Measurements from ENCODE around the gene TRMT10A. TPM values are rescaled to one million over a fixed set of nuclear protein-coding genes. Genes with fewer than 3 reads are reported as not detected.

Gene TRMT10A
- total and polyA plus RNA-seq, 2 of the 13 experiments (the other 11 are each of a cell fraction or from before 2014, with no cell fraction given): 3.9 to 12.6 TPM

- peak; percentile 40 for ATAC-seq
- Histone ChIP-seq H3K9ac (ENCODE audit: insufficient read depth, low read depth, low read length) (0 out of 2 replicates have a peak overlapping the region, but pooled peaks have one; percentile 4), H3K27me3 (ENCODE audit: control insufficient read depth in 1 of 2, insufficient read depth in 2 of 2, low read length in 2 of 2) (no peaks in the 10 kb centered on the region), H3K4me1 (ENCODE audit: insufficient read depth, low read length) (peaks cover 53% of the 10 kb centered on the region), H3K4me3 (replicated peaks in 1 of 3; ENCODE audit: insufficient read depth in 1 of 3, low read depth in 2 of 3, low read length in 3 of 3) (peak overlapping the region in 2 of 3 experiments; percentile 72 to 96; a peak in 2 of 6 replicates), H3K27ac (ENCODE audit: extremely low read length, insufficient read depth, low read length) (peak overlapping the region; percentile 87), H3K4me2 (ENCODE audit: low read depth, low read length) (peak overlapping the region; percentile 65), H3K9me3 (ENCODE audit: low read length) (no peaks in the 10 kb centered on the region), H4K20me1 (ENCODE audit: insufficient read depth, low read length) (no peaks in the 10 kb centered on the region), H3K36me3 (replicated peaks in 1 of 2; ENCODE audit: control insufficient read depth in 1 of 2, insufficient read depth in 2 of 2, low read length in 2 of 2) (no peaks in the 10 kb centered on the region), H3K79me2 (ENCODE audit: insufficient read depth, low read length) (peaks cover 37% of the 10 kb centered on the region), H2AFZ (ENCODE audit: low read length) (no peak overlapping the region)
- TF ChIP-seq MYC (CRISPR knock-in tag; IDR thresholded peaks at IDR 0.05; ENCODE audit: borderline replicate concordance) (no peak), ZNF629 (CRISPR knock-in tag; conservative IDR thresholded peaks at IDR 0.05) (no peak)
- POLR2A ChIA-PET: interaction anchor here (1.0 to 3.9 kb wide), 2 partner anchors 11 to 373 kb away, joined by 4 to 44 read pairs; partner anchors contain the start of genes DNAJB14 and TRMT10A
- CTCF ChIA-PET (ENCODE audit: low intra/inter-chr PET ratio, low total read pairs): no interaction called here
- intact Hi-C loops (cut with micrococcal nuclease; ENCODE audit: unreplicated experiment) (loop anchor here (1.0 kb wide), 1 partner anchor 10 kb away; the partner anchor contains the start of gene TRMT10A), in situ Hi-C loops (cut with HindIII; ENCODE audit: extremely low pct_ligation_motif_present, low pct_unique_long_range_greater_than_20kb) (no loop called here)
- no peak for FAIRE-seq
- whole genome bisulfite sequencing (ENCODE audit: low lambda C conversion rate): 73% methylated on average over 1 of the region's 1 CpG
- no peak for DNase-seq (ENCODE audit: low spot score)
- no TSS peak for BruUV-seq (replicated peaks)
These were observed 10.0 kb upstream of the TRMT10A start for GRCh38 chr4:99573735-99574368.

- ChIA-PET CTCF (ENCODE audit: low intra/inter-chr PET ratio, low total read pairs) (no interaction called here), POLR2A (interaction anchor here (0.7 to 3.9 kb wide), 2 partner anchors 9 to 378 kb away, joined by 3 to 44 read pairs; partner anchors contain the start of genes H2AZ1 and TRMT10A)
- peak overlapping the region; percentile 87 for H3K27ac ChIP-seq (ENCODE audit: extremely low read length, insufficient read depth, low read length)
- TF ChIP-seq HDAC6 (IDR thresholded peaks at IDR 0.05; ENCODE audit: low read depth, low read length): no peak
- TF ChIP-seq ZNF263 (CRISPR knock-in tag; IDR thresholded peaks at IDR 0.05): no peak
- no peak for TF ChIP-seq ZBTB21 (CRISPR knock-in tag; IDR thresholded peaks at IDR 0.05)
- TF ChIP-seq NFE2L1 (CRISPR knock-in tag; IDR thresholded peaks at IDR 0.05; ENCODE audit: borderline replicate concordance): no peak
- 0 out of 2 replicates have a peak, but pooled peaks have one; percentile 11 for TF ChIP-seq FOXA3 (CRISPR knock-in tag; IDR thresholded peaks at IDR 0.05)
- no peak for TF ChIP-seq RBAK (CRISPR knock-in tag; IDR thresholded peaks at IDR 0.05)
- no peak for TF ChIP-seq DBP (CRISPR knock-in tag; IDR thresholded peaks at IDR 0.05; ENCODE audit: not compliant biosample characterization)
- TF ChIP-seq PLRG1 (conservative IDR thresholded peaks at IDR 0.05): no peak
- no peak for TF ChIP-seq ATF6 (CRISPR knock-in tag; conservative IDR thresholded peaks at IDR 0.05)
- no peak for TF ChIP-seq FOXA1 (IDR thresholded peaks at IDR 0.05)
- TF ChIP-seq FOXA1 (CRISPR knock-in tag; IDR thresholded peaks at IDR 0.05): 0 out of 2 replicates have a peak, but pooled peaks have one; percentile 19
- no peak for TF ChIP-seq SP2 (CRISPR knock-in tag; IDR thresholded peaks at IDR 0.05)
- no peak for TF ChIP-seq DMAP1 (CRISPR knock-in tag; IDR thresholded peaks at IDR 0.05)
- TF ChIP-seq PHF8 (CRISPR knock-in tag; IDR thresholded peaks at IDR 0.05): no peak
These were observed 8.8 kb upstream of the TRMT10A start for GRCh38 chr4:99572527-99573240.

More at GRCh38 chr4:99572527-99573240, 8.8 kb upstream of the TRMT10A start:
- BruUV-seq (replicated peaks): no TSS peak
- Histone ChIP-seq H3K4me1 (ENCODE audit: insufficient read depth, low read length) (peaks cover 41% of the 10 kb centered on the region), H3K9ac (ENCODE audit: insufficient read depth, low read depth, low read length) (no peak overlapping the region), H2AFZ (ENCODE audit: low read length) (peak overlapping the region; percentile 52), H3K9me3 (ENCODE audit: low read length) (no peaks in the 10 kb centered on the region), H3K4me3 (replicated peaks in 1 of 3; ENCODE audit: insufficient read depth in 1 of 3, low read depth in 2 of 3, low read length in 3 of 3) (peak overlapping the region; percentile 24 to 43 (median 34); a peak in 5 of 6 replicates), H3K27me3 (ENCODE audit: control insufficient read depth in 1 of 2, insufficient read depth in 2 of 2, low read length in 2 of 2) (no peaks in the 10 kb centered on the region), H3K36me3 (replicated peaks in 1 of 2; ENCODE audit: control insufficient read depth in 1 of 2, insufficient read depth in 2 of 2, low read length in 2 of 2) (no peaks in the 10 kb centered on the region), H3K79me2 (ENCODE audit: insufficient read depth, low read length) (peaks cover 26% of the 10 kb centered on the region), H3K4me2 (ENCODE audit: low read depth, low read length) (peak overlapping the region; percentile 65), H4K20me1 (ENCODE audit: insufficient read depth, low read length) (no peaks in the 10 kb centered on the region)
- 7% methylated on average over 6 of the region's 6 CpGs for WGBS (ENCODE audit: low lambda C conversion rate)
- no peak for DNase-seq (ENCODE audit: low spot score)
- ATAC-seq: peak; percentile 62
- in situ Hi-C loops (cut with HindIII; ENCODE audit: extremely low pct_ligation_motif_present, low pct_unique_long_range_greater_than_20kb) (no loop called here), intact Hi-C loops (cut with micrococcal nuclease; ENCODE audit: unreplicated experiment) (no loop called here)
- FAIRE-seq: no peak

Data from HepG2 (cell line).